ENCODE results near the gene DNAAF2. TPM values are rescaled to one million over a fixed set of nuclear protein-coding genes. Genes with fewer than 3 reads are reported as not detected.

DNAAF2 gene
- total and polyA plus RNA-seq, 2 of the 8 experiments (the other 6 are each of a cell fraction or from before 2014, with no cell fraction given) = 12.2 to 30.0 TPM

- TF ChIP-seq FOSL1 (IDR thresholded peaks at IDR 0.05; ENCODE audit: insufficient read depth, low read depth, low read length) (no peak), SUZ12 (IDR thresholded peaks at IDR 0.05; ENCODE audit: low read length) (no peak), SIX5 (IDR thresholded peaks at IDR 0.05; ENCODE audit: low read depth, low read length) (no peak)
- TF ChIP-seq, protein P1, sequence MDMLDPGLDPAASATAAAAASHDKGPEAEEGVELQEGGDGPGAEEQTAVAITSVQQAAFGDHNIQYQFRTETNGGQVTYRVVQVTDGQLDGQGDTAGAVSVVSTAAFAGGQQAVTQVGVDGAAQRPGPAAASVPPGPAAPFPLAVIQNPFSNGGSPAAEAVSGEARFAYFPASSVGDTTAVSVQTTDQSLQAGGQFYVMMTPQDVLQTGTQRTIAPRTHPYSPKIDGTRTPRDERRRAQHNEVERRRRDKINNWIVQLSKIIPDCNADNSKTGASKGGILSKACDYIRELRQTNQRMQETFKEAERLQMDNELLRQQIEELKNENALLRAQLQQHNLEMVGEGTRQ (IDR thresholded peaks at IDR 0.05; ENCODE audit: low read length) = no peak
Observed at GRCh38 chr14:49670475-49670874, 35.4 kb upstream of the DNAAF2 start (continued).

Data from H1 (cell line).